GM23248 (cell line): ENCODE results near the gene GNPTAB. TPM values are rescaled to one million over a fixed set of nuclear protein-coding genes. Genes with fewer than 3 reads are reported as not detected.

Experiments used
- DNase-seq: peaks from one replicate; pipeline ENCODE4 v3.0.0-alpha.2; 2015
- H2AFZ ChIP-seq: fragments of 200-600 bp; sonication (generic); 2 replicates; pipeline ENCODE4 v1.6.1; 2016; ENCODE audit warnings: antibody characterized with exemption
- H3F3A ChIP-seq: fragments of 200-600 bp; sonication (generic); 2 replicates; pipeline ENCODE4 v1.6.1; 2016; ENCODE audit warnings: mild to moderate bottlenecking, antibody characterized with exemption, mixed run types; ENCODE audit not compliant: insufficient read depth
- H3K27ac ChIP-seq: fragments of 200-600 bp; sonication (generic); 2 replicates; pipeline ENCODE4 v1.5.1; 2016; ENCODE audit warnings: mild to moderate bottlenecking
- H3K27me3 ChIP-seq: fragments of 200-600 bp; sonication (generic); replicated peaks from 2 replicates; pipeline ENCODE4 v1.6.1; 2016; ENCODE audit warnings: mild to moderate bottlenecking; ENCODE audit not compliant: insufficient read depth
- H3K36me3 ChIP-seq: fragments of 200-600 bp; sonication (generic); 2 replicates; pipeline ENCODE4 v1.6.1; 2016; ENCODE audit warnings: low read depth, mild to moderate bottlenecking
- H3K4me1 ChIP-seq: fragments of 200-600 bp; sonication (generic); 2 replicates; pipeline ENCODE4 v1.6.1; 2016; ENCODE audit warnings: mild to moderate bottlenecking; ENCODE audit not compliant: insufficient read depth
- H3K4me2 ChIP-seq: fragments of 200-600 bp; sonication (generic); one replicate; pipeline ENCODE4 v1.6.1; 2016; ENCODE audit warnings: mild to moderate bottlenecking; ENCODE audit not compliant: unreplicated experiment
- H3K4me3 ChIP-seq: fragments of 200-600 bp; sonication (generic); 2 replicates; pipeline ENCODE4 v1.5.1; 2016; ENCODE audit warnings: mild to moderate bottlenecking
- H3K79me2 ChIP-seq: fragments of 200-600 bp; sonication (generic); 2 replicates; pipeline ENCODE4 v1.6.1; 2016; ENCODE audit warnings: mild to moderate bottlenecking; ENCODE audit not compliant: insufficient read depth
- H3K9ac ChIP-seq: fragments of 200-600 bp; sonication (generic); 2 replicates; pipeline ENCODE4 v1.6.1; 2016; ENCODE audit warnings: mild to moderate bottlenecking
- H3K9me2 ChIP-seq: fragments of 200-600 bp; sonication (generic); 2 replicates; pipeline ENCODE4 v1.6.1; 2016; ENCODE audit warnings: mixed run types, mild to moderate bottlenecking, moderate library complexity; ENCODE audit not compliant: insufficient read depth
- H3K9me3 ChIP-seq: fragments of 200-600 bp; sonication (generic); one replicate; pipeline ENCODE4 v1.6.1; 2017; ENCODE audit warnings: low read depth
- H4K20me1 ChIP-seq: fragments of 200-600 bp; sonication (generic); 2 replicates; pipeline ENCODE4 v1.6.0; 2016; ENCODE audit not compliant: insufficient read depth
- EZH2 ChIP-seq: fragments of 200-600 bp; sonication (generic); IDR thresholded peaks from 2 replicates; pipeline ENCODE4 v1.6.1; 2018; ENCODE audit warnings: antibody characterized with exemption, mild to moderate bottlenecking; ENCODE audit not compliant: insufficient read depth, poor library complexity, severe bottlenecking
- EZH2phosphoT487 ChIP-seq: fragments of 200-600 bp; sonication (generic); IDR thresholded peaks from 2 replicates; pipeline ENCODE4 v1.6.1; 2018; ENCODE audit warnings: antibody characterized with exemption, moderate library complexity, mild to moderate bottlenecking, low read depth; ENCODE audit not compliant: insufficient read depth
- WGBS, 2 experiments: methylation state at CpG; one replicate each; pipeline ENCODE4 v1.1.6; 2015 to 2017; ENCODE audit warnings: low lambda C conversion rate in 2 of 2, low coverage in 1 of 2; ENCODE audit errors: missing lambda C conversion rate in 2 of 2; 5-methylcytosine and 5-hydroxymethylcytosine counted together
- in situ Hi-C: fragments of 300-500 bp; cut with MboI; formaldehyde crosslinking; loops from 2 replicates; pipeline ENCODE4 v1.15.0; 2020
- polyA plus RNA-seq: library from polyadenylated mRNA; unstranded; fragments of >200 nt; fragmentation: Nextera tagmentation; extraction: Ambion mirVana; gene quantifications from 2 replicates; pipeline ENCODE4 v1.2.1, GENCODE V29; 2016
- total RNA-seq: library from RNA; depleted of rRNA; stranded (reverse); fragments of >200 nt; shearing (Covaris generic); gene quantifications from 2 replicates; pipeline ENCODE4 v1.2.3, GENCODE V29; 2014

GNPTAB gene
- total and polyA plus RNA-seq, 2 experiments from 2014 or later, result 20.6 to 23.3 TPM

GRCh38 chr12:101783838-101784237 is 46.9 kb downstream of the GNPTAB start:
- H3F3A ChIP-seq, result peaks cover 22% of the 10 kb centered on the region
- no peaks in the 10 kb centered on the region for H3K9me2 ChIP-seq
- no peak for DNase-seq
- no peaks in the 10 kb centered on the region for H4K20me1 ChIP-seq
- no peak overlapping the region for H3K4me3 ChIP-seq
- H3K27ac ChIP-seq, result no peak overlapping the region
- no peak for TF ChIP-seq EZH2
- TF ChIP-seq EZH2phosphoT487, result no peak
- H3K36me3 ChIP-seq, result no peaks in the 10 kb centered on the region
- no peaks in the 10 kb centered on the region for H3K79me2 ChIP-seq
- H3K9ac ChIP-seq, result no peak overlapping the region
- H3K9me3 ChIP-seq, result no peaks in the 10 kb centered on the region
- no peaks in the 10 kb centered on the region for H3K27me3 ChIP-seq
- H3K4me1 ChIP-seq, result peaks cover 24% of the 10 kb centered on the region
- 85 to 87% methylated on average over 2 of the region's 2 CpGs for WGBS, 2 experiments
- H3K4me2 ChIP-seq, result no peak overlapping the region
- H2AFZ ChIP-seq, result no peak overlapping the region
- in situ Hi-C loops, result no loop called here

GRCh38 chr12:101783150-101783549 is 47.6 kb downstream of the GNPTAB start:
- in situ Hi-C loops, result no loop called here
- Histone ChIP-seq H3K79me2 (no peaks in the 10 kb centered on the region), H3K36me3 (no peaks in the 10 kb centered on the region), H2AFZ (no peak overlapping the region), H3K27ac (peak overlapping the region; percentile 71; the same call in 1 of the 2 replicates), H3K9ac (no peak overlapping the region), H3K9me3 (no peaks in the 10 kb centered on the region), H3K27me3 (no peaks in the 10 kb centered on the region), H3K9me2 (no peaks in the 10 kb centered on the region), H3K4me3 (no peak overlapping the region), H3F3A (peaks cover 22% of the 10 kb centered on the region), H4K20me1 (no peaks in the 10 kb centered on the region), H3K4me1 (peaks cover 24% of the 10 kb centered on the region), H3K4me2 (no peak overlapping the region)
- no peak for TF ChIP-seq EZH2phosphoT487
- no peak for TF ChIP-seq EZH2
- DNase-seq, result no peak
- WGBS, 2 experiments, result 92 to 95% methylated on average over 2 of the region's 2 CpGs

- Histone ChIP-seq H3K79me2 (no peaks in the 10 kb centered on the region), H2AFZ (no peak overlapping the region), H3F3A (peaks cover 22% of the 10 kb centered on the region), H3K36me3 (no peaks in the 10 kb centered on the region), H3K4me2 (peak overlapping the region; percentile 35), H3K9me3 (no peaks in the 10 kb centered on the region), H3K27ac (peak overlapping the region; percentile 71), H3K9me2 (no peaks in the 10 kb centered on the region), H3K27me3 (no peaks in the 10 kb centered on the region), H4K20me1 (no peaks in the 10 kb centered on the region), H3K4me3 (no peak overlapping the region), H3K4me1 (peaks cover 24% of the 10 kb centered on the region), H3K9ac (peak overlapping the region; percentile 33; the same call in 1 of the 2 replicates)
- DNase-seq, result peak; percentile 77
- in situ Hi-C loops, result no loop called here
- no peak for TF ChIP-seq EZH2
- 0 out of 2 replicates have a peak, but pooled peaks have one; percentile 39 for TF ChIP-seq EZH2phosphoT487
- 13% methylated on average over 3 of the region's 3 CpGs for WGBS, 2 experiments
Observed at GRCh38 chr12:101782273-101782731, 48.5 kb downstream of the GNPTAB start.

GRCh38 chr12:101781834-101782233 is 48.9 kb downstream of the GNPTAB start:
- peaks cover 24% of the 10 kb centered on the region for H3K4me1 ChIP-seq

GRCh38 chr12:101780599-101780998 is 50.2 kb downstream of the GNPTAB start:
- no peak overlapping the region for H3K4me3 ChIP-seq
- H2AFZ ChIP-seq, result no peak overlapping the region
- TF ChIP-seq EZH2phosphoT487, result no peak
- no peak for TF ChIP-seq EZH2
- H3K36me3 ChIP-seq, result no peaks in the 10 kb centered on the region
- DNase-seq, result no peak
- H3K9me3 ChIP-seq, result no peaks in the 10 kb centered on the region
- H3K4me1 ChIP-seq, result peaks cover 15% of the 10 kb centered on the region
- 92 to 94% methylated on average over 2 of the region's 2 CpGs for WGBS, 2 experiments
- in situ Hi-C loops, result no loop called here
- no peaks in the 10 kb centered on the region for H3K9me2 ChIP-seq
- H3K9ac ChIP-seq, result no peak overlapping the region
- peaks cover 22% of the 10 kb centered on the region for H3F3A ChIP-seq
- H3K27ac ChIP-seq, result no peak overlapping the region
- no peaks in the 10 kb centered on the region for H3K79me2 ChIP-seq
- no peaks in the 10 kb centered on the region for H4K20me1 ChIP-seq
- H3K4me2 ChIP-seq, result no peak overlapping the region
- no peaks in the 10 kb centered on the region for H3K27me3 ChIP-seq

More at GRCh38 chr12:101781834-101782233, 48.9 kb downstream of the GNPTAB start:
- TF ChIP-seq EZH2, result no peak
- no peak for TF ChIP-seq EZH2phosphoT487
- no peaks in the 10 kb centered on the region for H4K20me1 ChIP-seq
- H3K4me2 ChIP-seq, result no peak overlapping the region
- H3F3A ChIP-seq, result peaks cover 22% of the 10 kb centered on the region
- H3K9me3 ChIP-seq, result no peaks in the 10 kb centered on the region
- peak; percentile 20 for DNase-seq
- H3K4me3 ChIP-seq, result no peak overlapping the region
- no peak overlapping the region for H3K9ac ChIP-seq
- no peaks in the 10 kb centered on the region for H3K36me3 ChIP-seq
- no peak overlapping the region for H2AFZ ChIP-seq
- H3K9me2 ChIP-seq, result no peaks in the 10 kb centered on the region
- H3K79me2 ChIP-seq, result no peaks in the 10 kb centered on the region
- whole genome bisulfite sequencing, 2 experiments, result 83 to 90% methylated on average over 3 of the region's 3 CpGs
- in situ Hi-C loops, result no loop called here
- H3K27me3 ChIP-seq, result no peaks in the 10 kb centered on the region
- peak overlapping the region; percentile 71; the same call in 1 of the 2 replicates for H3K27ac ChIP-seq
